Uterus (tissue), 2 donors: Measurements from ENCODE around the gene CORO7.

Source experiments
- CTCF ChIP-seq, 4 experiments: fragments of 200-600 bp in 2 of 4; fragments of 450-650 bp in 2 of 4; sonication (generic) in 2 of 4; IDR thresholded peaks; one replicate each; pipeline ENCODE4 v1.5.1; 2016 to 2019; ENCODE audit warnings: antibody characterized with exemption in 4 of 4, mild to moderate bottlenecking in 2 of 4, moderate library complexity in 1 of 4
- POLR2A ChIP-seq, 2 donors: fragments of 450-650 bp; IDR thresholded peaks; one replicate each; pipeline ENCODE4 v1.6.1; 2016; ENCODE audit warnings: antibody characterized with exemption in 2 of 2, mild to moderate bottlenecking in 1 of 2, moderate library complexity in 1 of 2

DNA sequence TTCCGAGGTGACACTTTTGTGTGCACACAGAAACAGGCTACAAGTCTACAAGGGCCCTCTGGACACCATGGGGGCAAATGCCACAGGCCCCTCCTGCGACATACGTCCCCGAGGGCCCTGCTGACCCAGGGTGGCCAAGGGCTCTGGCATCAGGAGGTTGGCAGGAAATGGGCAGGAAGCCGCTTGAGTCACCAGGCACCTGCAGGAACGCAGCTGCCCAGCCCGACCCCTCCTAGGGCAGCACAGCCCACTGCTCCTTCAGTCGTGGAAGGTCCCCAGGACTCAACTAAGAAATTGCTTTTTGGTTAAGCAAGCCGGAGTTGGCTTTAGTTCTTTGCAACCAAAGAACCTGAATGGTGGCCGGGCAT, 8.1 kb downstream of the CORO7 start:
- TF ChIP-seq CTCF (IDR thresholded peaks at IDR 0.05) (no peak), POLR2A (IDR thresholded peaks at IDR 0.05) (no peak)
